H7 (cell line): Measurements from ENCODE around the gene RNASE3. TPM values are rescaled to one million over a fixed set of nuclear protein-coding genes. Genes with fewer than 3 reads are reported as not detected.
A peak's percentile ranks its signal among the peaks of the same experiment; 100 is the strongest.
"Not testable (repeated sequence)": the region's sequence is repeated elsewhere in the genome, so short reads cannot be mapped to it uniquely, and the experiment has no call there.

Source experiments
- DNase-seq: peaks from one replicate; pipeline ENCODE4 v3.0.0; 2012
- H3K27me3 ChIP-seq: 2 replicates; pipeline ENCODE4 v1.6.0; 2011; ENCODE audit warnings: mild to moderate bottlenecking, low read length; ENCODE audit not compliant: control insufficient read depth, insufficient read depth
- H3K36me3 ChIP-seq: replicated peaks from 2 replicates; pipeline ENCODE4 v1.5.1; 2011; ENCODE audit warnings: low read length; ENCODE audit not compliant: control insufficient read depth, insufficient read depth
- H3K4me3 ChIP-seq: 2 replicates; pipeline ENCODE4 v1.5.1; 2011; ENCODE audit warnings: low read depth, mild to moderate bottlenecking, control low read depth, low read length, moderate library complexity; ENCODE audit not compliant: insufficient read depth
- total RNA-seq: library from RNA; depleted of rRNA; stranded (reverse); fragments of >200 nt; shearing (Covaris generic); gene quantifications from 2 replicates; pipeline ENCODE4 v1.2.3, GENCODE V29; 2014; rRNA removed

The RNASE3 gene
- total RNA-seq: not detected in 2 replicates

DNA sequence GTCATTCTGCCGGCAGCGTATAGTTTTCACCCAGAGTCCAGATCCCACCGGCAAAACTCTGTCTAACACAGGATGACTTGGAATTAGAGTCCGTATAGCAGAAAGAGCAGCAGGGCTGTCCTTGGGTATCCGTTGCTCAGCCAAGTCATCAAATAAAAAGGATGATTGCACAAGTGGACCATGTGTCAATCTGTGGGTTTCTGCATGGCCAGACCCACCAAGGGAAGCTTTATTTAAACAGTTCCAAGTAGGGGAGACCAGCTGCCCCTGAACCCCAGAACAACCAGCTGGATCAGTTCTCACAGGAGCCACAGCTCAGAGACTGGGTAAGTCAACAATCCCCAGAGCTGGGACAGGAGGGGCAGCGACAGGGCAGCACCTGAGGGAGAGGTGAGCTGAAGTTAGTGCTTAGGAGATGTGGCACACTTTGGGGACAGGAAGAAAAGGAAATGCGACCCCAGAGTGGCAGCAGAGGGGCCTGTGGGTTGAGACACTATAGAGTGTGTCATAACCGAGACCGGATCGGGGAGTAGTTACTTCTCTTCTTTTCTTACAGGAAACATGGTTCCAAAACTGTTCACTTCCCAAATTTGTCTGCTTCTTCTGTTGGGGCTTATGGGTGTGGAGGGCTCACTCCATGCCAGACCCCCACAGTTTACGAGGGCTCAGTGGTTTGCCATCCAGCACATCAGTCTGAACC is at the start of gene RNASE3:
Gene RNASE3 (plus strand): TSS at position 260 of the 700 bp plus-strand sequence. CDS start 302 bp downstream, at position 562.
- not testable (repeated sequence) for H3K36me3 ChIP-seq, H3K4me3 ChIP-seq, H3K27me3 ChIP-seq, DNase-seq

GRCh38 chr14:20846560-20846959 is 44.6 kb upstream of the RNASE3 start:
- no peak overlapping the region for H3K4me3 ChIP-seq
- no peak for DNase-seq
- H3K27me3 ChIP-seq: no peaks in the 10 kb centered on the region
- H3K36me3 ChIP-seq: no peaks in the 10 kb centered on the region

DNA sequence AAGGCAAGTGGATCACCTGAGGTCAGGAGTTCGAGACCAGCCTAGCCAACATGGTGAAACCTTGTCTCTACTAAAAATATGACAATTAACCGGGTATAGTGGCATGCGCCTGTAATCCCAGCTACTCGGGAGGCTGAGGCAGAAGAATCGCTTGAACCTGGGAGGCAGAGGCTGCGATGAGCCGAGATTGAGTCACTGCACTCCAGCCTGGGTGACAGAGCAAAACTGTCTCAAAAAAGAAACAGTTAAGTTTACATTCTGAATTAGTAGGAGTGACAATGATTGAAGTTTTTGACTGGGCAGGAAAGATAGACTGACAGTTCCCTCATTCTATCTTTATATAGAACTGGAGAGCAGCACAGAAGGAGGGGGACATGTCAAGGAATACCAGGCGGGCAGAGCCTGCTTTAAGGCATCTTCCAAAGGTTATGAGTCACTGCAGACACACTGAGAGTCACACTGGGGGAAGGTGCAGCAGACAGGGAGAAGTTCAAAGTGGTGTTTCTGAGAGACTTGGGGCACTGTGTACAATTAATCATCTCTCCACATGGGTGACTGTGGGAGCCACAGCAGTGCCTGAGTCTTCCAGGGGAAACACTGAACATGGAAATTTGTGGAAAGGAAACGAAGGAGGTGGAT is 42.8 kb upstream of the RNASE3 start:
- Histone ChIP-seq H3K27me3 (no peaks in the 10 kb centered on the region), H3K4me3 (no peak overlapping the region), H3K36me3 (no peaks in the 10 kb centered on the region)
- DNase-seq: no peak

GRCh38 chr14:20848955-20849570 is 42.1 kb upstream of the RNASE3 start:
- no peak overlapping the region for H3K4me3 ChIP-seq
- no peaks in the 10 kb centered on the region for H3K27me3 ChIP-seq
- DNase-seq: peak; percentile 37
- H3K36me3 ChIP-seq: no peaks in the 10 kb centered on the region

- H3K27me3 ChIP-seq: no peaks in the 10 kb centered on the region
- H3K36me3 ChIP-seq: no peaks in the 10 kb centered on the region
- no peak overlapping the region for H3K4me3 ChIP-seq
- DNase-seq: no peak
Measured at GRCh38 chr14:20853042-20853441, 38.1 kb upstream of the RNASE3 start.

DNA sequence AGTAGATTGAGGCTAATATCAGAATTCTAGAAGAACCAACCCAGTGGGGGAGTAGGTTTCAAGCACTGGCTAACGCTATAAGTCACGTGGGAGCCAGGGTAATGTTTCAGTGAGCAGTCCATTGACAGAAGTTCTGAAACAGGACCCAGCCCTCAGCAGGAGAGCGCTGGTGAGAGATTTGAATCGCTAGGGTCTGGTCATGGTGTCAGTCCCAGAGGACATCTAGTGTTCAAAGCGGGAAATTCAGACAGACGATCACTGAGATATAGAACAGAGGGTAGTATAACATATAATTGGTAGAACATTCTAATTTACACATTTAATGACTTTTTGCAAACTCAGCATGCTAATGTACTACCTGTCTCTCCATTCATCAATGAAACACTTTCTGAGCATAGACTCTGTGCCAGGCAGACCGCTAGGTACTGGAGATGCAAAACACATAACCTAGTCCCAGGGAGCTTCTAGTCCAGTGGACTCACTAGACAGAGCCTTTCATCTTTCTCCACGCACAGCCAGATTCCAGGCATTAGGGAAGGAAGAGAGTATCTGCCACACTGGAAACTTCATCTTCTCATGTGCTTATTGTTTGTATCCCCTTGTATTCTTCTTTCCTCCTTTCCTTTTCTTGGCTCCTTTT is 35.4 kb upstream of the RNASE3 start:
- Histone ChIP-seq H3K36me3 (no peaks in the 10 kb centered on the region), H3K4me3 (no peak overlapping the region), H3K27me3 (no peaks in the 10 kb centered on the region)
- peak; percentile 65 for DNase-seq

DNA sequence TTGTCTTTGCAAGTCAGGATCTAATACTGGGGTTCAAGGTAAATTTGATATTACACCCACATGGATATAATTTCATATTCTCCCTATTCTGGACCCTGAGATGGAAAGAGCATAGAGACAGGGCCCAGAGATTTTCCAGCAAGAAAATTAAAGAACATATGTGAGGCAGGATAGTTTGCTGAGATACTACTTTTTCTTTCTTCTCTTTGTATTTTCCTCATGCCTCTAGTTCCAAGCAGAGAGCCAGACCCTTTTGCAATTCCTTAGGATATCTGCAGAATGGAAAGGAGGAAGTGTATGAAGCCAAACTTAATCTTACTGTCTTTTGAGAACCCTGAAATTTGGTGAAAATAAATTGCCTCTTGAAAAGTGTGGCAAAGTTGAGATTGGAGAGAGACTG is 34.0 kb upstream of the RNASE3 start:
- H3K4me3 ChIP-seq: no peak overlapping the region
- H3K36me3 ChIP-seq: no peaks in the 10 kb centered on the region
- H3K27me3 ChIP-seq: no peaks in the 10 kb centered on the region
- no peak for DNase-seq

DNA sequence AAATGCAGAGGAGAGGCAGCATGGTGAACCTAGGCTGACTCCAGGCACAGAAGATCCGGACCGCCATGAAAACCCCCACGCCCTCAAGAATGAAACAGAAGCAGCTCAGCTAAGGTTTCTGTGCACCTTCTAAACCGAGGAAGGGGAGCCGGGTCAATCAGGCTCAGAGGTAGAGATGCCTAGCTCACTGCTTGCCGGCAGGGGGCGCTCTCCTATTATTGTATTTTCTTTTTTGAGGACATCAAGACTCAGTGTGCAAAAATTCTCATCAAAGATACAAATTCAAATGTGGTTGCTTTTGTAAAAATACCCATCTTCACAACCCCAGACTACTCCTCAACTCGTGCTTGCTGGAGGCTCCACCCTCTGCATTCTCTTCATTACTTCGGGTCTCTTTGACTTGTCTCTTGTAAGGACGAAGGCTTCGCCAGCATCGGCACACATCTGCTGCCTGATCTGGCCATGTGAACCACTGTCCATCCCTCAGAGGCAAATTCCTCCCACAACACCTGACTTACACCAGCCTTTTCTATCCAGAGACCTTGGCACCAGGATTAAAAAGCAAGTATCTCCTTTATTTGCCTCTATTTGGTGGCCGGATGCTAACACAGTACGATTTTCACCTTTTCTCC is 33.4 kb upstream of the RNASE3 start:
- Histone ChIP-seq H3K27me3 (no peaks in the 10 kb centered on the region), H3K4me3 (no peak overlapping the region), H3K36me3 (no peaks in the 10 kb centered on the region)
- peak; percentile 69 for DNase-seq

GRCh38 chr14:20866194-20866593 is 25.0 kb upstream of the RNASE3 start:
- Histone ChIP-seq H3K27me3 (no peaks in the 10 kb centered on the region), H3K36me3 (no peaks in the 10 kb centered on the region), H3K4me3 (no peak overlapping the region)
- no peak for DNase-seq

- H3K36me3 ChIP-seq: no peaks in the 10 kb centered on the region
- no peak overlapping the region for H3K4me3 ChIP-seq
- peak; percentile 42 for DNase-seq
- H3K27me3 ChIP-seq: no peaks in the 10 kb centered on the region
Measured at GRCh38 chr14:20866963-20867362, 24.2 kb upstream of the RNASE3 start.

DNA sequence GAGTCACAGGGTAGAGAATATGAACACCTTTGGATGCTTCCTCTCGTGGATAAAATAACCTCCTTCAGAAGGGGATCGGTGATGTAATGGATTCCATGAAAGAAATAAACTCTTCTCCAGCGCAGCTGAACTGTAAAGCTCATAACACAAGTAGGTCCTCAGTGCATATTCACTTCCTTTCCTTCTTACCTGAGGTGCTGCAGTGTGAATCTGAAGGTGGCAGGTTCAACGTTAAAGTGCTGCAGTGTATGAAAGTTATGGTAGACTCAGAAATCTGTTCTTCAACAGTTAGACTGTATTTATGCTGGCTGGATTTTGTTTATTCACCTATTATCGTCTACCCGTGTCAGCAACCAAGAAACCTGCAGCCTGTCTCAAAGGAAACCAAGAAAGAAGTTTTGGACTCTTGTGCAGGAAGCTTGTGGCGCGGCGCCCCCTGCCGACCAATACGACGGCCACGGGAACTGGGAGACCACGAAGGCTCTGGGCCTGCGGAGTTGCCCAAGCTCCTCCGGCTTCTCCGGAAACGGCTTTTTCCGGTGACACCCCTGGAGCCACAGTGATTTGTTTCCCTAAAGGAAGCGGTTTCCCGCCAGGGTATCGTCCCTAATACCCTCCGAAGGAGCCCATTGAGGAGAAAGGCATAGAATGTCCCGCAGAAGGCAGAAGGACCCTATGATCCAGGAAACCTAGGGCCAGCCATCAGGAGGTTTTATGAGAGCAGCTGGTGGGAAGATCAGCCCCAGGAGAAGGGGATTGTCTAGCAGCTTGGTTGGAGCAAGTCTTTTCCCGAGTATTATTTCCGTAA is 17.6 kb upstream of the RNASE3 start:
- Histone ChIP-seq H3K36me3 (no peaks in the 10 kb centered on the region), H3K27me3 (peaks cover 2% of the 10 kb centered on the region; the same call in 1 of the 2 replicates), H3K4me3 (peak overlapping the region; percentile 33)
- DNase-seq: peak; percentile 75

- DNase-seq: no peak
- no peaks in the 10 kb centered on the region for H3K36me3 ChIP-seq
- no peak overlapping the region for H3K4me3 ChIP-seq
- peaks cover 2% of the 10 kb centered on the region; the same call in 1 of the 2 replicates for H3K27me3 ChIP-seq
Measured at GRCh38 chr14:20877016-20877415, 14.2 kb upstream of the RNASE3 start.

- DNase-seq: no peak
- Histone ChIP-seq H3K27me3 (peaks cover 2% of the 10 kb centered on the region; the same call in 1 of the 2 replicates), H3K36me3 (no peaks in the 10 kb centered on the region), H3K4me3 (no peak overlapping the region)
Measured at GRCh38 chr14:20878695-20879094, 12.5 kb upstream of the RNASE3 start.

- not testable (repeated sequence) for H3K4me3 ChIP-seq, H3K27me3 ChIP-seq, DNase-seq, H3K36me3 ChIP-seq
Measured at GRCh38 chr14:20881229-20881628, 10.0 kb upstream of the RNASE3 start.
